ENCODE data around the gene VEZF1. TPM values are rescaled to one million over a fixed set of nuclear protein-coding genes. Genes with fewer than 3 reads are reported as not detected.
A peak's percentile ranks its signal among the peaks of the same experiment; 100 is the strongest.

VEZF1 gene
- polyA plus RNA-seq, 3 donors: 28.3 to 40.1 (median 29.0) TPM

DNA sequence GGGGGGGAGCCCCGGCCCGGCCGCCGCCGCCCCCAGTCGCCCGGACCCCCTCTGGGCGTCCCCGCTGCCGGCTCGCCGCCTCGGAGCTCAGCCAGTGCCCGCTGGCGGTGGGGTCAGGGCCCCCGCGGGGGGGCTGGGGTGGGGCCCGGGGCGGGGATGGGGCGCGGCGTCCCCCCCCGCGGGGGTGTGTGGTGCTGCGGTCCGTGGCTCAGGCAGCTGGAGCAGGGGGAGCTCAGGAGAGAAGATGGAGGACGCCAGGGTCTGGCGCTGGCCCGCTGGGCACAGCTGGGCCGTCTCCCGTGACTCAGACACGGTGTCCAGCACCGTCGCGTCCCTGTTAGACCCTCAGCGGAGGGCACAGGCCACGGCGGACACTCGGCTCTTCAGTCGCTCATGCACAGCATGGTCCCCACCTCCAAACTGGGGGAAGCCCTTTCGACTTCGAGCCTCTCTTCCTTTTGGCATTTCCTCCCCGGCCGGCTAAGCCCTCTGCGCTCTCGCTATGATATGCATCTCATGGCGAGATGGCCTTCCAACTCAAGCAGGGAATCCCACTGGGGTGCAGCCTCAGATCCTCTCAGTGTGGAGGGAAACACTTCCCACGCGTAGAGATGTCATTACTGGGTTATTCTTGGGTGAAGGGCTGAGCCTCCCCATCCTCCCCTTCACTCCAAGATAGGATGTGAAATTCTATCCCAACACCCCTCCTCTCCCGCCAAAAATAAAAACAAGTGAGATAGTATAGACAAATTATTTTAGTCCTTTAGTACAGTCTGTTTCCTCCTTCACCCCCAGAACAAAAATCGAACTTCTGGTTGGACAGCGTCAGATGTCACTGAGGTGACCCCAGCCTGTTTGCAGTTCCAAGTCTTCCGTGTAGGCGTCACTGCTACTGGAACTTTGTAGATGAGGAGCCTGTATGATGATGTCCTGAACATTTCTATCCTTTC is 522 bp upstream of the VEZF1 start:
- peaks cover 51% of the 10 kb centered on the region for H3K79me2 ChIP-seq (ENCODE audit: insufficient read depth, low read length)
- peak overlapping the region; percentile 90 to 97 (median 95) for H3K27ac Mint-ChIP-seq

More for the DNA sequence above, 522 bp upstream of the VEZF1 start:
- Mint-ChIP-seq H3K4me3 (peak overlapping the region; percentile 95 to 96), H3K4me1 (peaks cover 56% of the 10 kb centered on the region), H3K36me3 (peaks cover 2 to 14% of the 10 kb centered on the region in 2 donors), H3K9me3 (no peaks in the 10 kb centered on the region), H3K27me3 (ENCODE audit: low read depth in 3 of 3) (peaks cover 0 to 2% (median 0%) of the 10 kb centered on the region in 3 donors)
- Histone ChIP-seq H3K27me3 (ENCODE audit: control insufficient read depth in 2 of 2, insufficient read depth in 2 of 2, low read length in 2 of 2) (no peaks in the 10 kb centered on the region), H3K4me2 (replicated peaks; ENCODE audit: extremely low read depth, low read length, poor library complexity, severe bottlenecking) (peak overlapping the region; percentile 96), H3K9me3 (replicated peaks in 1 of 2; ENCODE audit: control insufficient read depth in 1 of 2, insufficient read depth in 1 of 2, low read length in 2 of 2) (no peaks in the 10 kb centered on the region), H3K36me3 (replicated peaks in 1 of 2; ENCODE audit: control insufficient read depth in 1 of 2, insufficient read depth in 2 of 2, low read length in 2 of 2) (peaks cover 0 to 16% of the 10 kb centered on the region in 2 donors), H3K4me1 (ENCODE audit: control insufficient read depth in 1 of 2, insufficient read depth in 2 of 2, low read length in 2 of 2) (peaks cover 38 to 56% of the 10 kb centered on the region in 2 donors), H4K20me1 (ENCODE audit: insufficient read depth, low read length) (peaks cover 37% of the 10 kb centered on the region), H2AFZ (ENCODE audit: insufficient read depth, low read depth, low read length, poor library complexity, severe bottlenecking) (peak overlapping the region; percentile 95), H3K4me3 (replicated peaks in 1 of 3; ENCODE audit: low read depth in 2 of 3, low read length in 3 of 3) (peak overlapping the region; percentile 54 to 91 (median 80)), H3K27ac (ENCODE audit: low read depth in 1 of 2, low read length in 2 of 2) (peak overlapping the region; percentile 54 to 92), H3K9ac (ENCODE audit: insufficient read depth, low read length, poor library complexity, severe bottlenecking) (peak overlapping the region; percentile 91)
- intact Hi-C loops (cut with micrococcal nuclease): loop anchor here in 1 of 2 donors (5.0 kb wide), 2 partner anchors 41 to 96 kb away; no protein-coding TSS in a partner anchor
- peak; percentile 59 to 76 (median 61) for DNase-seq
- TF ChIP-seq, protein P1, sequence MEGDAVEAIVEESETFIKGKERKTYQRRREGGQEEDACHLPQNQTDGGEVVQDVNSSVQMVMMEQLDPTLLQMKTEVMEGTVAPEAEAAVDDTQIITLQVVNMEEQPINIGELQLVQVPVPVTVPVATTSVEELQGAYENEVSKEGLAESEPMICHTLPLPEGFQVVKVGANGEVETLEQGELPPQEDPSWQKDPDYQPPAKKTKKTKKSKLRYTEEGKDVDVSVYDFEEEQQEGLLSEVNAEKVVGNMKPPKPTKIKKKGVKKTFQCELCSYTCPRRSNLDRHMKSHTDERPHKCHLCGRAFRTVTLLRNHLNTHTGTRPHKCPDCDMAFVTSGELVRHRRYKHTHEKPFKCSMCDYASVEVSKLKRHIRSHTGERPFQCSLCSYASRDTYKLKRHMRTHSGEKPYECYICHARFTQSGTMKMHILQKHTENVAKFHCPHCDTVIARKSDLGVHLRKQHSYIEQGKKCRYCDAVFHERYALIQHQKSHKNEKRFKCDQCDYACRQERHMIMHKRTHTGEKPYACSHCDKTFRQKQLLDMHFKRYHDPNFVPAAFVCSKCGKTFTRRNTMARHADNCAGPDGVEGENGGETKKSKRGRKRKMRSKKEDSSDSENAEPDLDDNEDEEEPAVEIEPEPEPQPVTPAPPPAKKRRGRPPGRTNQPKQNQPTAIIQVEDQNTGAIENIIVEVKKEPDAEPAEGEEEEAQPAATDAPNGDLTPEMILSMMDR (IDR thresholded peaks at IDR 0.05): no peak
- WGBS (ENCODE audit: insufficient coverage): 0% methylated on average over 30 of the region's 54 CpGs
